Natural killer cell (primary cell): ENCODE measurements around the gene CHN2. TPM values are rescaled to one million over a fixed set of nuclear protein-coding genes. Genes with fewer than 3 reads are reported as not detected.
A peak's percentile ranks its signal among the peaks of the same experiment; 100 is the strongest.

Experiments
- ATAC-seq, 3 donors: fragments of 150-1000 bp in 2 of 3; fragments of 200-7000 bp in 1 of 3; cut with Tn5 transposase; 1 replicate in 1 of 3; 2 replicates in 2 of 3; pipeline ENCODE4 v1.10.0; 2021; ENCODE audit warnings: mild to moderate bottlenecking in 2 of 3, moderate library complexity in 2 of 3
- DNase-seq, 2 donors: peaks; one replicate each; pipeline versions ENCODE4 v3.0.0 to v3.0.0-alpha.2; 2013 to 2021; ENCODE audit warnings: mixed read lengths in 1 of 2
- H3K27ac ChIP-seq: one replicate; pipeline ENCODE4 v1.5.1; 2013; ENCODE audit warnings: mild to moderate bottlenecking, low read length
- H3K27me3 ChIP-seq: one replicate; pipeline ENCODE4 v1.6.1; 2013; ENCODE audit warnings: low read length; ENCODE audit not compliant: control insufficient read depth, insufficient read depth
- H3K36me3 ChIP-seq: one replicate; pipeline ENCODE4 v1.6.1; 2013; ENCODE audit warnings: low read length; ENCODE audit not compliant: control insufficient read depth, insufficient read depth
- H3K4me1 ChIP-seq: one replicate; pipeline ENCODE4 v1.6.1; 2013; ENCODE audit warnings: low read length; ENCODE audit not compliant: control insufficient read depth, insufficient read depth
- H3K4me3 ChIP-seq: one replicate; pipeline ENCODE4 v1.5.1; 2013; ENCODE audit warnings: low read length
- H3K9me3 ChIP-seq: one replicate; pipeline ENCODE4 v1.6.1; 2013; ENCODE audit warnings: low read length; ENCODE audit not compliant: control insufficient read depth, insufficient read depth
- H3K27ac Mint-ChIP-seq, 2 donors: one replicate each; pipeline ENCODE4 v1.8.0; 2022; ENCODE audit warnings: mild to moderate bottlenecking in 2 of 2, mixed read lengths in 2 of 2, moderate library complexity in 1 of 2
- H3K27me3 Mint-ChIP-seq, 2 donors: one replicate each; pipeline ENCODE4 v1.8.0; 2022; ENCODE audit warnings: low read depth in 2 of 2, mixed read lengths in 2 of 2
- H3K36me3 Mint-ChIP-seq: one replicate; pipeline ENCODE4 v1.8.0; 2022; ENCODE audit warnings: mixed read lengths
- H3K4me1 Mint-ChIP-seq, 2 donors: one replicate each; pipeline ENCODE4 v1.8.0; 2022; ENCODE audit warnings: mixed read lengths in 2 of 2
- H3K4me3 Mint-ChIP-seq: one replicate; pipeline ENCODE4 v1.8.0; 2022; ENCODE audit warnings: mild to moderate bottlenecking, moderate library complexity, mixed read lengths
- H3K9me3 Mint-ChIP-seq, 2 donors: one replicate each; pipeline ENCODE4 v1.8.0; 2022; ENCODE audit warnings: mixed read lengths in 2 of 2
- CTCF ChIP-seq: fragments of 200-600 bp; IDR thresholded peaks from one replicate; pipeline ENCODE4 v1.8.0; 2022; ENCODE audit warnings: antibody characterized with exemption
- WGBS: methylation state at CpG from one replicate; pipeline ENCODE4 v1.1.7; 2013; ENCODE audit warnings: missing lambda C conversion rate; ENCODE audit not compliant: insufficient coverage; 5-methylcytosine and 5-hydroxymethylcytosine counted together
- intact Hi-C: fragments of 100-400 bp; cut with micrococcal nuclease; formaldehyde crosslinking; loops from one replicate; pipeline ENCODE4 v1.14.2; 2022
- total RNA-seq, 4 donors: library from RNA; stranded (reverse); fragments of 120-200 nt in 1 of 4; gene quantifications; one replicate each; pipeline versions ENCODE4 v1.2.3 to v1.2.4, GENCODE V29; 2013 to 2022

The CHN2 gene
- total RNA-seq, 3 donors from 2014 or later (not counting 1 experiment from before 2014, with no cell fraction given) = 23.2 to 40.6 (median 30.2) TPM

DNA sequence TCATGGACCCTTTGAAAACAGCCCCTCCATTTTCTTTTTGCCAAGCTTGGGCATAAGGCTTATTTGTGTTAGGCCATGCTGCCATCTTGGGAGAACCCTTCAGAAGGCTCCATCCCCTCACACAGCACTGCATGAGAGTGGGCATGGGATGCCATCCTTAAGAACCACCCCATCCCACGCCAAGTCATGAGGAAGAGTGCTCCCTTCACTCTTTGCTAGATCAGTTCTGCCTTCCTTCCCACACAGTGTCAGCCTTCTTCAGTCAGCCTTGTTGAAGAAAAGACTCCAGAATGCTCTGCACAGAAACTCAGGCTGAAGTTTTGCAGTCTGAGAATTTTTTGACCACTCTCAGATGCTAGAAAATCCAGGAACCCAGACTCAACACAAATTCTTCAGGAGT is 15.5 kb upstream of the CHN2 start:
- no peak overlapping the region for H3K4me3 ChIP-seq
- no peaks in the 10 kb centered on the region for H3K9me3 ChIP-seq
- H3K36me3 ChIP-seq = no peaks in the 10 kb centered on the region
- no peaks in the 10 kb centered on the region for H3K4me1 ChIP-seq
- intact Hi-C loops = no loop called here
- peaks cover 15% of the 10 kb centered on the region in 2 donors for H3K27me3 Mint-ChIP-seq
- no peak for TF ChIP-seq CTCF
- H3K9me3 Mint-ChIP-seq = no peaks in the 10 kb centered on the region
- no peak overlapping the region for H3K27ac Mint-ChIP-seq
- no peak overlapping the region for H3K4me3 Mint-ChIP-seq
- H3K27ac ChIP-seq = no peak overlapping the region
- DNase-seq (no peak), ATAC-seq (no peak)
- 96% methylated on average over 1 of the region's 1 CpG for WGBS
- peaks cover 4% of the 10 kb centered on the region for H3K27me3 ChIP-seq
- no peaks in the 10 kb centered on the region for H3K36me3 Mint-ChIP-seq
- peaks cover 0 to 8% of the 10 kb centered on the region in 2 donors for H3K4me1 Mint-ChIP-seq

GRCh38 chr7:29184599-29184998 is 10.0 kb upstream of the CHN2 start:
- H3K4me1 Mint-ChIP-seq = peaks cover 2 to 3% of the 10 kb centered on the region in 2 donors

GRCh38 chr7:29185613-29186012 is 9.0 kb upstream of the CHN2 start:
- no peak overlapping the region for H3K4me3 ChIP-seq
- TF ChIP-seq CTCF = no peak
- no peak overlapping the region for H3K27ac Mint-ChIP-seq
- H3K4me3 Mint-ChIP-seq = no peak overlapping the region
- H3K9me3 ChIP-seq = no peaks in the 10 kb centered on the region
- WGBS = 95% methylated on average over 6 of the region's 6 CpGs
- intact Hi-C loops = no loop called here
- peaks cover 7 to 9% of the 10 kb centered on the region in 2 donors for H3K4me1 Mint-ChIP-seq
- ATAC-seq (no peak), DNase-seq (no peak)
- H3K27me3 Mint-ChIP-seq = peaks cover 5 to 11% of the 10 kb centered on the region in 2 donors
- peaks cover 6% of the 10 kb centered on the region for H3K4me1 ChIP-seq
- H3K27me3 ChIP-seq = no peaks in the 10 kb centered on the region
- H3K27ac ChIP-seq = no peak overlapping the region
- H3K9me3 Mint-ChIP-seq = no peaks in the 10 kb centered on the region
- H3K36me3 Mint-ChIP-seq = no peaks in the 10 kb centered on the region
- no peaks in the 10 kb centered on the region for H3K36me3 ChIP-seq

More at GRCh38 chr7:29184599-29184998, 10.0 kb upstream of the CHN2 start:
- no peak for TF ChIP-seq CTCF
- Mint-ChIP-seq H3K4me3 (no peak overlapping the region), H3K27ac (no peak overlapping the region), H3K9me3 (no peaks in the 10 kb centered on the region), H3K36me3 (no peaks in the 10 kb centered on the region), H3K27me3 (peaks cover under 1 to 8% of the 10 kb centered on the region in 2 donors)
- 75% methylated on average over 2 of the region's 2 CpGs for WGBS
- no peak overlapping the region for H3K27ac ChIP-seq
- H3K4me3 ChIP-seq = no peak overlapping the region
- DNase-seq (no peak), ATAC-seq (no peak)
- peaks cover 2% of the 10 kb centered on the region for H3K4me1 ChIP-seq
- H3K9me3 ChIP-seq = no peaks in the 10 kb centered on the region
- no peaks in the 10 kb centered on the region for H3K36me3 ChIP-seq
- H3K27me3 ChIP-seq = no peaks in the 10 kb centered on the region
- intact Hi-C loops = no loop called here

DNA sequence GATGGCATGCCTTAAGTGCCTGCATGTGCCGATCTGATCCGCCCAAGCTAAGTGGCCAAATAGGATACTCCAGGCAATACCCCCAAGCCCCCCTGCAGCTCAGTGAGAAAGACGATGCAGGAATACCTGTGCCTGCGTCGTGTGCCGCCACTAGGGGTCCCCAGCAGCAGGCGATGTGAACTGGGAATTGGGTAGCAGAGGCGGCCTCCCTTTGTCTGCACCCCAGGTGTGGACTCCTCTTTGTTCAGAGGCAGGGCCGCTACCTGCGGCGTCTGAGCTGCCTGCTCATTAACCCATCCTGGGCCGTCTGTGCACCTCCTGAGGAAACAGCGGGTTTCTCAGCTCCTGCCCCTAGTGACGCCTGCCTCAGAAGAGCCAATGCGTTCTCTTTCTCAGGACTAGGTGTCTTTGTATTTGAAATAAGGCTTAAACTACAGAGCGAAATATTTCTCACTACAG is 4.8 kb upstream of the CHN2 start:
- no peak overlapping the region for H3K4me3 Mint-ChIP-seq
- no peaks in the 10 kb centered on the region for H3K36me3 ChIP-seq
- H3K27ac Mint-ChIP-seq = no peak overlapping the region
- WGBS = 5% methylated on average over 13 of the region's 16 CpGs
- peak; percentile 89 for TF ChIP-seq CTCF
- no peaks in the 10 kb centered on the region for H3K9me3 ChIP-seq
- DNase-seq (peak; percentile 60 to 76), ATAC-seq (peak; percentile 69 to 73 (median 70))
- intact Hi-C loops = loop anchor here (1.0 kb wide), 1 partner anchor 219 kb away; no protein-coding TSS in a partner anchor
- H3K27ac ChIP-seq = no peak overlapping the region
- peaks cover 12% of the 10 kb centered on the region for H3K4me1 ChIP-seq
- no peaks in the 10 kb centered on the region for H3K9me3 Mint-ChIP-seq
- H3K36me3 Mint-ChIP-seq = no peaks in the 10 kb centered on the region
- peaks cover 5 to 10% of the 10 kb centered on the region in 2 donors for H3K27me3 Mint-ChIP-seq
- H3K4me1 Mint-ChIP-seq = peaks cover 9 to 18% of the 10 kb centered on the region in 2 donors
- H3K4me3 ChIP-seq = no peak overlapping the region
- no peaks in the 10 kb centered on the region for H3K27me3 ChIP-seq
